Activated CD8-positive, alpha-beta memory T cell treated with anti-CD3 and anti-CD28 coated beads for 48 hours (primary cell): Measurements from ENCODE around the gene GRIK3.
"Not testable (repeated sequence)": the region's sequence is repeated elsewhere in the genome, so short reads cannot be mapped to it uniquely, and the experiment has no call there.

ENCODE experiments used
- DNase-seq, 3 experiments: peaks; one replicate each; pipeline ENCODE4 v3.0.0-alpha.2; 2020; ENCODE audit warnings: low read depth in 2 of 3, low spot score in 2 of 3

GRIK3 gene

DNA sequence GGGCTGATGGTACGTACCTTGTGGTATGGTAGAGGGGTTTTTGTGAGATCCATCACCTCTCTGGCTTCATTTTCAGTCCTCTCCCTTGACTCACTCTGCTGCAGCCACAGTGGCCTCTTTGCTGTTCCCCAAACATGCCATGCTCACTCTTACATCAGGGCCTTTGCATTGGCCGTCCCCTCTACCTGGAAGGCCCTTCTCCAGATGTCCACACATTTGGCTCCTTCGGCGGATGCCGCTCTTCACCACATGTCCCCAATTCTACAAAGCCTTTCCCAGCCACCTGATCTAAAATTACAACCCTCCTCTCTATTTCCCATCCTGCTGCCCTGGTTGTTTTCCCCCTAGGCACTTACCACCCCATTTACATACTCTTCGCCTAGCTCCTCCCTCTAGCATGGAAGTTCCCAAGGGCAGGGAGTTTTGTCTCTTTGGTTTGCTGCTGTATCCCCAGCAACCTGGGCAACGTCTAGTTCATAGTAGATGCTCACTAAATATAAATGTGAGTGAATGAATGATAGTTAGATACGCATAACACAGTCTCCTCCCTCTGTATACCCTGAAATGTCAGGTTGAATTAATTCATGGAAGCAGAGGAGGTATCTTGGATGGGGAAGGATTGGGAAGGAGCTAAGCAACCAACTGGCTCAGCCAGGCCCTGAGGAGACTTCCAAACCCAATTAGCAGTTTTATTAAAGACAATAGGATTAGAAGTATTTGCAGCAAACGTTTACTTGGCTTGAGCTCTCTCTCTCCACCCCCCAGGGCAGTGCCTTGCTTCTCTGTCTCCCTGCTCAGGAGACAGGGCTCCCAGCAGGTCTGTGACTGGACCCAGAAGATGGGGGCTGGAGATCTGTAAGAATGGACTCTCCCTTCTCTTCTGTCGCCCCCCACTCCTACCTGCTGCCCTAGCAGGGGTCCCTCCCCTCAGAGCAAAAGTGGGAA lies 264.2 kb downstream of the GRIK3 start:
- DNase-seq, result no peak

DNA sequence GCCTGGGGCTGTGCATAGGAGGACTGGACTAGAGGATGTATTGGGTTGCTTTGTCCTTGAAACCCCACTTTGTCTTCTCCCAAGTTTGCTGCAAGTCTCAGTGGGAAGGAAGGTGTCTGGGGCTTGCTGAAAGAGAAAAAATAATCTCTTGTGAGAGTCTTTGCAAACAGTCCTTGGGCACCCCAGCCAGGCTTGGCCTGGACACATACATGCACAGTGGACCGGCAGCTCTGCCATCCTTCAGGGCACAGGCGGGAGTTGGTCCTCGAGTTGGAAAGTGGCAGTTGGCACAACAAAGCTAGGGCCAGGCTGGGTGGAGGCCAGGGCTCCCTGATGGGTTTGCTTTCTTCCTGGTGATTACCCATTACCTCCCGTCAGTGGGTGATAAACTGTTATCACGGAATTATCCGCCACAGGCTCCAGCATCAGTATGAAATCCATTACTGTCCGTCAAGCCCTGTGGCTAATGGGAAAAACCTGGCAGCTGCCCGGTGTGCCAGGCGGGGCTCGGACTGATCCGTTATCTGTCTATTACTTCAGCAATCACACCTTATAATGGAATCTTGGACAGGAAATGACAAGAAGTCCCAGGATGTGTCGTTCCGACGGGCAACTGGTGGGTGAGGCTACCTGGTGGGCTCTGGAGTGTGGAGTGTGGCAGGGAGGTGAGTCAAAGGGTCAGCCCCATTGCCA lies 265.7 kb downstream of the GRIK3 start:
- no peak for DNase-seq

DNA sequence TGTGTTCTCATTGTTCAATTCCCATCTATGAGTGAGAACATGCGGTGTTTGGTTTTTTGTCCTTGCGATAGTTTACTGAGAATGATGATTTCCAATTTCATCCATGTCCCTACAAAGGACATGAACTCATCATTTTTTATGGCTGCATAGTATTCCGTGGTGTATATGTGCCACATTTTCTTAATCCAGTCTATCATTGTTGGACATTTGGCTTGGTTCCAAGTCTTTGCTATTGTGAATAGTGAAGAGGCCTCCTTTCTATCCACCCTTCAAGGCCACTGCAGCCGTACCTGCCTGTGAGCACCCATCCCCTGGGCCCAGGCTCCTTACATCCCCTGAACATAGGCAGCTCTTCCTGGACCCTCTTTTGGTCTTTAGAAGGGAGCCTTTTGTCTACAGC lies 266.9 kb downstream of the GRIK3 start:
- DNase-seq, result not testable (repeated sequence)

DNA sequence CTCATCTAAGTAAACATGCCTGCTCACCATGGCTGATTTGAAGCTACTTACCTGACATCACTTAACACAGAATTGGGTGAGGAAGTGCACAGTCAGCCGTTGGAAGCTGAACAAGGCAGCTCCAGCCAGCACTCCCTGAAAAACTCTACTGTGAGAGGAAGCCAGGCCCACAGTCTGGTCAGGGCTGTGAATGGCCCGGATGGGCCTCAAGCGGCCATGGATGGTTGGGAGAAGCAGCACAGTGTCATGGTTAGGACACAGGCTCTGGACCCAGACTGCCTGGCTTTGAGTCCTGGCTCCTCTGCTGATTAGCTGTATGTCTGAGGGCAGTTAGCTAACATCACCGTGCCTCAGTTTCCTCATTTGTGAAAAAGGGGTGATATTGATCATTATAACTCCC lies 267.8 kb downstream of the GRIK3 start:
- DNase-seq, result no peak

DNA sequence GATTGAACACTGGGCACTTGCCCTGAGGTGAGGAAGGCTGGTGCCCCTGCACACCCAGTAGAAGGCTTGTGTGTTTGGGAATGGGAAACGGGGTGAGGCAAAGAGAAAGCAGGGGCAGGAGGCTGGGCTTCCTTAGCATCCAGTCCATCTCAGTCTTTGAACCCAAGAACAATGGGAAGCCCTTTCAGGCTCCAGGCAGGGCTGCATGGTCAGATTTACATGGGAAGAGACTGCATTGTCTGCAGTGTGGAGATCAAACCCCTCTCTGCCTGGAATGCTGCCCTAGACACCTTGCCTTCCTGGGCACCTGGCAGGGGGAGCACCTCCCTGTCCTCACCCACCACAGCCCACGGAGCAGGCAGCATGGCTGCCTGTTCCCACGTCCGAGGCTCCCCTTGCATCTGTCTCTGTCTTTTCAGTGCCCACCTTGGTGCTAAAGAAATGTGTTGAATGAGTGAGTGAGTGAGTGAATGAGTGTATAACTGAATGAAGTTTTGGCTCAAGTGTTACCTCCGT lies 268.5 kb downstream of the GRIK3 start:
- no peak for DNase-seq

DNA sequence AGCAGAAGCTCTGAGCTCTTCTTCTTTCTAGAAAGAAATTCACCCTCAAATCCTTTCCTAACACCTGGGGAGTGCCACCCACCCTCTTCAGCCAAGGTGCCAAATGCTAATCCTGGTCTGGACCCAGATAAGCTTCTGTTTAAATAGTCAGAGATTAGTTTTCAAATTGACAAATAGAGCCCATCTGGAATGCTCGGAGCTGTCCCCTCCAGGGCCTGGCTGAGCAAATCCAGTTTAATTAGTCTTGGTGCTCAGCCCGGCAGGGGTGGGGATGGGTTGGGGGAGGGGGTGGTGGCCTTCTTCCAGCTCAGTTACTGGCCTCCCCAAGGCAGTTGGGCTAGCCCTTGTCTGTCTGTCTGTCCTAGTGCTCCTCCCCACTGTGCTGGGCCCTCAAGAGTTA lies 269.5 kb downstream of the GRIK3 start:
- no peak for DNase-seq

DNA sequence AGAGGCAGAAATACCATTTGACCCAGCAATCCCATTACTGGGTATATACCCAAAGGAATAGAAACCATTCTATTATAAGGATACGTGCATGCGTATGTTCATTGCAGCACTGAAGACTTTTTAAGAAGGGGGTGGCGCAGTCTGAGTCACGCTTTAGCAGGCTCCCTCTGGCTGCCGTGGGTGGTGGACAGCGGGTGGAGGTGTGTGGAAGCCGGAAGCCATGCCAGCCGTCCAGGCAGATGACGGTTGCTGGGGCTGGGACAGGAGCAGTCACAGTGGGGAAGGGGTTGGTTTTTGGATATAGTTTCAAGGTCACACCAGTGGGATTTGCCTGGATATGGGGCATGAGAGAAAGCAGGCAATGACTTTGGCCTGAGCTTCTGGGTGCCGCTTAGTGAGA lies 270.5 kb downstream of the GRIK3 start:
- no peak for DNase-seq

DNA sequence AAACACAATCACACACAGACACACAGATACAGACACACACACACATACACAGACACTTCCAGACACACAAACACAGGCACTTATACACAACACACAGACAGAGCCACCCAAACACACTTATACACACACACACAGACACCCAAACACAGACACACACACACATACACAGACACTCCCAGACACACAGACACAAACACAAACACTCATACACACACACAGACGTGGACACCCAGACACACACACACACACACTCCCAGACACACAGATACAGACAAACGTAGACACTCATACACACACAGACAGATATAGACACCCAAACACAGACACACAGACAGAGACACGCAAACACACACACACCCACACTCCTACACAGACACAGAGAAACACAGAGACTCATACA lies 272.1 kb downstream of the GRIK3 start:
- DNase-seq, result no peak

DNA sequence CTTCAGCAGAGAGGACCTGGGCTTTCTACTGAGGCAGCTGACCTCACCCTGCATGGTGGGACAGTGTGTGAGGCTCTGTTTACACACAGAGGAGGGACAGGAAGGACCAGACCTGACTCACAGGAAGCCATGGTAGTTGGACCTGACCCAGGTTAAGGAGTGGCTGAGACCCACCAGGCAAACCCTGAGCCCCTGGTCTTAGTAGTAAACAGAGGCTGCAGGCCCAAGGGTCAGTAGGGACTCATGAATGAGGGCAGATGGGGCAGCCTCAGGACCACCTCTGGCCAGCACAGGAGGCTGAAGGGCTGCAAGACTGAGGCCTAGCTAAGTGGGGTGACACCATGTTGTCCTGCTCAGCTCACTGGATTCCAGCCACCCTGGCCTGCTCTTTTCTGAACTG lies 273.2 kb downstream of the GRIK3 start:
- no peak for DNase-seq

DNA sequence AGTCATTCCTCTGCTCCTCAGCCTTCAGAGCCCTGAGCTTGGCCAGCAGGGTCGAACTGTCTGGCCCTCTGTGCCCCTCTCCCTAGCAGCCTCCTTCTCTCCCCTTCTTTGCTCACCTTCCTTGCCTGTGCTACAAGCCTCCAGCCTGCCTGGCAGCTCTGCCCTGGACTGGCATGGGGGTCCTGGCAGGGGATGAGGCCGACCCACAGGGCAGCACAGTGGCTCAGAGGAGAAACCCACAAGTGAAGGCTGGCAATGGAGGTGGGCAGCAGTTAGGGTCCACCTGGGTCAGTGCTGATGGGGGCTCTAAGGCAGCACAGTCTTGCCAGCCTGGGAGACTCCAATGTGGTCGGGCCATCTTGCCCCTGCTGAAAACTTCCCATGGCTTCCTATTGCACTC lies 274.2 kb downstream of the GRIK3 start:
- DNase-seq, result no peak

DNA sequence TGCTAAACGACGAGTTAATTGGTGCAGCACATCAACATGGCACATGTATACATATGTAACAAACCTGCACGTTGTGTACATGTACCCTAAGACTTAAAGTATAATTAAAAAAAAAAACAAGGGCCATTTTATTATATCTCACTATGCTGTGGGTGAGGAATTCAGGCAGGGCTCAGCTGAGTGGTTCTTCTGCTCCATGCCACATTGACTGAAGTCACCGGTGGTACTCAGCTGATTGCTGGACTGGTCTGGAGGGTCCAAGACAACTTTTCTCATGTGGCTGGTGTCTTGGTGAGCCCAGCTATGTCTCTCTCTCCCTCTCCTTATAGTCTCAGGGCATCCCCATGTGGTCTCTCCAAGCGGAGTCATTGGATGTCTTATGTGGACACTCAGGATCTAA lies 275.0 kb downstream of the GRIK3 start:
- no peak for DNase-seq

DNA sequence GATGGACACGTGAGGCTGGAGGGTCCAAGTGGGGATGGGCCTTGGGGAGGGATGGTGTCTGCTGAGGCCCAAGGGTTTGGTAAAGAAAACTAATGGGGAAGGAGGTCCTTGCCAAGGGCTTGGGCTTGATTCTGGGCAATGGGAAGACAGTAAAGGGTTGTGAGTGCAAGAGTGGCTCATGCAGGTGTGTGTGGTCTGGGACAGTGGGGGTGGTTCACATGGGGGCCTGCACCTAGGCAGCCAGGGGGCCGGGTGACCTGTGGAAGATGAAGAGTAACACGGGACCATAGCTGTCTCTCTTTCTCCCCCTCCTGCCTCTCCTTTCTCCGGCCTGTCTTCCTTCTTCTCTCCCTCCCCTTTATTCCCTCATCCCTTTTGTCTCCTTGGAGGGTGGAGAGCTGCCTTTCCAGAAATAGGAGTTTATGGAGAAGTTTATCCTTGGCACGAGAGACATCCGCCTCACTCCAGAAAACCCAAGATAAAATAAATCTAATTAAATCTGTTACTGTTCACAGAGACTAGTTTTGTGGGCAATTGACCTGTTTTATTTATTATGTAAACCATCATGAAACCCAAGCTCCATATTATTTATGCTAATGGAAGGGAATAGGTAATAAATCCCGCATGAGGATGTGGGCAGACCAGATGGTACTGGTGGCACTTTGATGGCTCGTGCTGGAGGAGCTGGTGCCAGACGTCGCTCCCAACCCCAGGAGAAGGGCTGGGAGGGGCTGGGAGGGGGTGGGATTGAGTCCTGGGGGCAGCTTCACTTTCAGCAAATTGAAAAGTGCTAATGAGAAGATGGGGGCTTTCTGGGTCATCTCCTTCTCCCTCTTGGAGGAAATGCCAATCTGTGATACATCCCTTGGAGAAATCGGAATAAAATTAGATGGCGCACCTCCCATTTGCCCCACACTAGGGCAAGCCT lies 278.7 kb downstream of the GRIK3 start:
- DNase-seq, result no peak

DNA sequence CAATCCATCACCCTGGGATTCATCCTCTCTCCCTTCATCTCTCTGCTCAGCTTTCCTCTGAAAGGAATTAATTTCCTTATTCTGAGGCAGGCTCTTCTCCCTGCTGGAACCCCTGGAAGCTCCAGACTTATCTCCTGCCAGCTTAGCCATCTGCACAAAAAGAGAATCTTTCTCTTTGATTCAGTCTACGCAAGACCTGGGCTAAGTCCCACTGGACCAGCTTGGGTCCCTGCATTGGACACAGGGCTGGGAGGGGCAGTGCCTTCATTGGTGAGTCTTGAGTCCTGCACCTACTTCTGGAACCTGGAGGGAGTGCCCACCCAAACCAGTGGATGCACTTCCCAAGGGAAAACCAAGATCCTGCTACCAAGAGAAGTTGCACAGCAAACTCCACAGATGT lies 279.9 kb downstream of the GRIK3 start:
- no peak for DNase-seq

DNA sequence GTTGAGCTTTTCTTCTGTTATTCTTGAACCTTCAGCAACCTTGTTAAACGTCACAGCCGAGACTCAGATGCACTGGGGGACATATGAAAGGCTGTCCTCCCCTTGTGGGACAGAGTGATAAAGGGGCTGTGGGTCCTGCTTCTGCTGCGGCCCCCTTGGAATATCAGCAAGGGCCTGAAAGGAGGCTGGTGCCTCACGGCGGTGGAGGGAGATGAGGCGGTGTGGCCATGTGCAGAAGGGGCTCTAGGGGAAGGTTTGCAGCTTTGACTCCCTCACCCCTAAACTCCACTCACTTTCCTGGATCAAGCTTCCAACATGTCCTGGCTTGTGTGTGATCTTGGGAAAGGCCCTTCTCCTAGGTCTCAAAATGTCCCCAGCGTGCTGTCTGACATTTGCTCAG lies 280.9 kb downstream of the GRIK3 start:
- no peak for DNase-seq

DNA sequence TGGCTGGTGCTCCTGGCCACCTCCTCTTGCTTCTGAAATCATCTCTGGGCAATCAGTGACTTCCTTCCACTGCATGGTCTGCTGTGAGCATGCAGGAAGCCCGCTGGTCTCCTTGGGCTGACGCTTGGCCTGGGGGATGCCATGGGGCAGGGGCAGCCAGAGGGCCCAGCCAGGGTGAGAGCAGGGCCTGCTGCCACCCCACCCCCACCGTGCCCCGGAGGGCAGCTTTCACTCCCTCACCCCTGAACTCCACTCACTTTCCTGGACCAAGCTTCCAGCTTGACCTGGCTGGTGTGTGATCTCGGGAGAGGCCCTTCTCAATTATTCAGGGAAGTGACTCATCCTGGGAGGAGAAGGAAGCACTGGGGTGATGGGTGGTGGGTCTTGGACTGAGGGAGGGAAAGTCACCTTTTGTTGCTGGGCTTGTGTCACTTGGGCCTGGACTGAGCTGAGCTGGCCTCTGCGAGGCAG lies 281.4 kb downstream of the GRIK3 start:
- DNase-seq, result no peak

DNA sequence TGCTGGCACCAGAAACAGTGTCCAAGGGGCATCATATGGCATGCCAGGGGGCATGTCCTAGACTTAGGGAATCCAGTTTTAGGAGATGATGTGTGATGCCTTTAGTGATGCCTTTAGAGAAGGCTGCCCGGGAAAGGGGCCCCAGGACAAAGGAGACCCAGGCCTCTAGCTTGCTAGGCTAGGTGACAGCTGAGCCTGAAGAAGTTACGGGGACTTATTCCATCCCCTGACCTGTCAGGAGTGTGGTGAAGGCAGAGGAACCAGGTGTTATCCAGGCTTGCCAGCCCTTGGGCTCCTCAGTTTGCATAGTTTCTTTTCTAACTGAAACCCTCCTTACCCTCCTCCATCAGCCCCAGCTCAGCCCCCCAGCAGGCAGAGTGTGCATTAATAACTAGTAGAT lies 281.9 kb downstream of the GRIK3 start:
- no peak for DNase-seq

DNA sequence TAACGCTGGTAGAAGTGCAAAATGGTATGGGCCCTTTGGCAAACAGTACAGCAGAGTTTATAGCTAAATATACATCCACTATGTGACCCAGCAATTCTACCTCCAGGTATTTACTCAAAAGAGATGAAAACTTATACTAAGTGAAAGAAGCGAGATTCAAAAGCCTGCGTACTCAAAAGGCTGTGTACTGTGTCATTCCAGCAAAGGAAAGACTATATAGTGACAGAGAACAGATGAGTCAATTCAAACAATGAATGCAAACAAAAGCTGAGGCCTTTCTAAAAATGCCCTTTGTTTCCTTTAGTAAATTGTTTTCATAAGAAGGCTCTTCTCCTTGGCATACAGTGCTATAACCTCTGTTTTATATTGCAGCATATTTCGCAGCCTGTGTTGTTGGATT lies 282.8 kb downstream of the GRIK3 start:
- no peak for DNase-seq

DNA sequence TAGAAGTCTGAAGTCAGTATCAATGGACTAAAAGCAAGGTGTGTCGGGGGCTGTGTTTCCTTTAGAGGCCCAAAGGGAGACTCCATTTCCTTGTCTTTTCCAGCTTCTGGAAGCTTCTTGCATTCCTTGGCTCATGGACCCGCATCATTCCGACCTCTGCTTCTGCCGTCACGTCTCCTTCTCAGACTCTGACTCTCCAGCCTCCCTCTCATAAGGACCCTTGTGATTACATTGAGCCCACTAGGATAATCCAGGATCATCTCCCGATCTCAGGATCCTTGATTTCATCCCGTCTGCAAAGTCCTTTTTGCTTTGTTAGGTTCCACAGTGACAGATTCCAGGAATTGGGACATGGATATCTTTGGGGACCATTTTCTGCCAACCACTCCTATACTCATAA lies 285.8 kb downstream of the GRIK3 start:
- DNase-seq, result no peak
